HepG2 (cell line): Measurements from ENCODE around the gene ZNF629. TPM values are rescaled to one million over a fixed set of nuclear protein-coding genes. Genes with fewer than 3 reads are reported as not detected.

Source experiments
- ETV6 ChIP-seq: sonication (generic); formaldehyde crosslinking; conservative IDR thresholded peaks from 2 replicates; pipeline ENCODE4 v1.4.0; 2020; ENCODE audit warnings: missing genetic modification reagents
- MTF1 ChIP-seq: sonication (generic); formaldehyde crosslinking; IDR thresholded peaks from 2 replicates; pipeline ENCODE4 v1.5.0; 2020; ENCODE audit warnings: missing genetic modification reagents
- STAG1 ChIP-seq: sonication (generic); formaldehyde crosslinking; IDR thresholded peaks from 2 replicates; pipeline ENCODE4 v1.4.0; 2020; ENCODE audit warnings: missing genetic modification reagents
- ZFP37 ChIP-seq: sonication (generic); formaldehyde crosslinking; IDR thresholded peaks from 2 replicates; pipeline ENCODE4 v1.4.0; 2020; ENCODE audit warnings: missing genetic modification reagents, borderline replicate concordance
- ZNF142 ChIP-seq: sonication (generic); formaldehyde crosslinking; IDR thresholded peaks from 2 replicates; pipeline ENCODE4 v1.4.0; 2020; ENCODE audit warnings: missing genetic modification reagents
- ZNF318 ChIP-seq: sonication (generic); formaldehyde crosslinking; IDR thresholded peaks from 2 replicates; pipeline ENCODE4 v1.4.0; 2020; ENCODE audit warnings: mild to moderate bottlenecking, missing genetic modification reagents
- polyA plus RNA-seq, 8 experiments: library from polyadenylated mRNA; depleted of rRNA in 3 of 8; stranded (reverse) in 7 of 8; unstranded in 1 of 8; fragments of >200 nt; fragmentation: Illumina TruSeq in 4 of 8; extraction: Trizol in 4 of 8; gene quantifications; 2 replicates each; pipeline versions ENCODE4 v1.2.1 to v1.2.3, GENCODE V29; 2011 to 2016; ENCODE audit warnings: low read depth in 4 of 8, missing spikeins in 1 of 8, mixed read lengths in 1 of 8; ENCODE audit not compliant: insufficient read depth in 1 of 8
- total RNA-seq, 5 experiments: library from RNA; depleted of rRNA; stranded (reverse); fragments of >200 nt; fragmentation: Illumina TruSeq; extraction: Trizol; gene quantifications; 2 replicates each; pipeline ENCODE4 v1.2.3, GENCODE V29; 2016; ENCODE audit warnings: low read depth in 1 of 5
- TF ChIP-seq, protein P1 (sequence below): IDR thresholded peaks from 2 replicates; pipeline ENCODE4 v1.6.1; 2016; ENCODE audit warnings: low read depth, control low read depth

Gene ZNF629
- total and polyA plus RNA-seq, 2 of the 13 experiments (the other 11 are each of a cell fraction or from before 2014, with no cell fraction given): 6.1 to 16.5 TPM

- TF ChIP-seq MTF1 (CRISPR knock-in tag) (no peak), ZNF142 (no peak), ZNF318 (CRISPR knock-in tag) (no peak), STAG1 (CRISPR knock-in tag) (no peak), ETV6 (CRISPR knock-in tag) (no peak), ZFP37 (CRISPR knock-in tag) (no peak; the same call in 1 of the 2 replicates)
- TF ChIP-seq, protein P1, sequence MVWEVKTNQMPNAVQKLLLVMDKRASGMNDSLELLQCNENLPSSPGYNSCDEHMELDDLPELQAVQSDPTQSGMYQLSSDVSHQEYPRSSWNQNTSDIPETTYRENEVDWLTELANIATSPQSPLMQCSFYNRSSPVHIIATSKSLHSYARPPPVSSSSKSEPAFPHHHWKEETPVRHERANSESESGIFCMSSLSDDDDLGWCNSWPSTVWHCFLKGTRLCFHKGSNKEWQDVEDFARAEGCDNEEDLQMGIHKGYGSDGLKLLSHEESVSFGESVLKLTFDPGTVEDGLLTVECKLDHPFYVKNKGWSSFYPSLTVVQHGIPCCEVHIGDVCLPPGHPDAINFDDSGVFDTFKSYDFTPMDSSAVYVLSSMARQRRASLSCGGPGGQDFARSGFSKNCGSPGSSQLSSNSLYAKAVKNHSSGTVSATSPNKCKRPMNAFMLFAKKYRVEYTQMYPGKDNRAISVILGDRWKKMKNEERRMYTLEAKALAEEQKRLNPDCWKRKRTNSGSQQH: no peak
Observed at GRCh38 chr16:30786115-30786935, 680 bp downstream of the ZNF629 start (continued).
